ENCODE measurements around the gene C3. TPM values are rescaled to one million over a fixed set of nuclear protein-coding genes. Genes with fewer than 3 reads are reported as not detected.

Gene C3
- total and polyA plus RNA-seq, 2 experiments from 2014 or later: 556 to 563 TPM

- DNase-seq (ENCODE audit: low spot score): peak; percentile 96
- no peak for TF ChIP-seq EZH2phosphoT487 (IDR thresholded peaks at IDR 0.05; ENCODE audit: low read depth, severe bottlenecking, unreplicated experiment)
- TF ChIP-seq CTCF (IDR thresholded peaks at IDR 0.05; ENCODE audit: poor library complexity): no peak
- no peak for TF ChIP-seq EZH2 (IDR thresholded peaks at IDR 0.05; ENCODE audit: borderline replicate concordance)
- Histone ChIP-seq H3K9me3 (ENCODE audit: low read depth) (no peaks in the 10 kb centered on the region), H3K27ac (peak within 1 kb of the TSS; percentile 93), H3K4me2 (peak within 1 kb of the TSS; percentile 82), H2AFZ (peak within 1 kb of the TSS; percentile 15), H3K27me3 (no peaks in the 10 kb centered on the region), H3K9me2 (replicated peaks; ENCODE audit: insufficient read depth) (no peaks in the 10 kb centered on the region), H3K4me1 (ENCODE audit: insufficient read depth) (peaks cover 6% of the 10 kb centered on the region), H3K36me3 (replicated peaks; ENCODE audit: insufficient read depth, low read depth) (no peaks in the 10 kb centered on the region), H3K4me3 (peak within 1 kb of the TSS; percentile 27), H3K79me2 (peaks cover 20% of the 10 kb centered on the region), H4K20me1 (ENCODE audit: insufficient read depth, poor library complexity, severe bottlenecking) (no peaks in the 10 kb centered on the region)
- 5% methylated on average over 39 of the region's 47 CpGs for WGBS (ENCODE audit: low lambda C conversion rate, missing lambda C conversion rate)
These were observed 47.1 kb upstream of the C3 start, which contains the start of gene SH2D3A for GRCh38 chr19:6767357-6768235. TSS of gene SH2D3A (minus strand) at chr19:6767435. CDS start at chr19:6763748, 3,687 bp downstream.

GRCh38 chr19:6767081-6767356, 46.6 kb upstream of the C3 start:
- Histone ChIP-seq H3K9me3 (ENCODE audit: low read depth) (no peaks in the 10 kb centered on the region), H3K4me1 (ENCODE audit: insufficient read depth) (peaks cover 6% of the 10 kb centered on the region), H3K79me2 (peaks cover 20% of the 10 kb centered on the region), H3K9me2 (replicated peaks; ENCODE audit: insufficient read depth) (no peaks in the 10 kb centered on the region), H3K4me2 (peak overlapping the region; percentile 82), H2AFZ (no peak overlapping the region), H3K4me3 (peak overlapping the region; percentile 27), H4K20me1 (ENCODE audit: insufficient read depth, poor library complexity, severe bottlenecking) (no peaks in the 10 kb centered on the region), H3K27me3 (no peaks in the 10 kb centered on the region), H3K27ac (peak overlapping the region; percentile 93), H3K36me3 (replicated peaks; ENCODE audit: insufficient read depth, low read depth) (no peaks in the 10 kb centered on the region)
- TF ChIP-seq CTCF (IDR thresholded peaks at IDR 0.05; ENCODE audit: poor library complexity) (no peak), EZH2 (IDR thresholded peaks at IDR 0.05; ENCODE audit: borderline replicate concordance) (no peak), EZH2phosphoT487 (IDR thresholded peaks at IDR 0.05; ENCODE audit: low read depth, severe bottlenecking, unreplicated experiment) (no peak)
- 3% methylated on average over 15 of the region's 15 CpGs for WGBS (ENCODE audit: low lambda C conversion rate, missing lambda C conversion rate)
- no peak for DNase-seq (ENCODE audit: low spot score)

GRCh38 chr19:6766357-6767080, 46.1 kb upstream of the C3 start:
- H3K79me2 ChIP-seq: peaks cover 20% of the 10 kb centered on the region
- no peaks in the 10 kb centered on the region for H3K9me2 ChIP-seq (replicated peaks; ENCODE audit: insufficient read depth)
- H3K36me3 ChIP-seq (replicated peaks; ENCODE audit: insufficient read depth, low read depth): no peaks in the 10 kb centered on the region
- H4K20me1 ChIP-seq (ENCODE audit: insufficient read depth, poor library complexity, severe bottlenecking): no peaks in the 10 kb centered on the region
- DNase-seq (ENCODE audit: low spot score): no peak
- H3K4me1 ChIP-seq (ENCODE audit: insufficient read depth): peaks cover 6% of the 10 kb centered on the region
- 25% methylated on average over 16 of the region's 16 CpGs for WGBS (ENCODE audit: low lambda C conversion rate, missing lambda C conversion rate)
- no peaks in the 10 kb centered on the region for H3K9me3 ChIP-seq (ENCODE audit: low read depth)
- H3K4me2 ChIP-seq: peak overlapping the region; percentile 82
- H3K27me3 ChIP-seq: no peaks in the 10 kb centered on the region
- TF ChIP-seq CTCF (IDR thresholded peaks at IDR 0.05; ENCODE audit: poor library complexity) (no peak), EZH2 (IDR thresholded peaks at IDR 0.05; ENCODE audit: borderline replicate concordance) (no peak), EZH2phosphoT487 (IDR thresholded peaks at IDR 0.05; ENCODE audit: low read depth, severe bottlenecking, unreplicated experiment) (no peak)
- peak overlapping the region; percentile 27 for H3K4me3 ChIP-seq
- H3K27ac ChIP-seq: peak overlapping the region; percentile 93
- H2AFZ ChIP-seq: no peak overlapping the region

Data from hepatocyte (in vitro differentiated cells).